Measurements from ENCODE around the gene SPRING1.

GRCh38 chr12:116766285-116766684 is 28.4 kb upstream of the SPRING1 start:
- TF ChIP-seq POLR2AphosphoS5 (IDR thresholded peaks at IDR 0.05; ENCODE audit: insufficient read depth in 1 of 2, low read depth in 1 of 2) (no peak), CTCF (IDR thresholded peaks at IDR 0.05) (no peak), POLR2A (IDR thresholded peaks at IDR 0.05) (no peak)

Measured in vagina (tissue), 2 donors.